ENCODE measurements around the gene AMT. TPM values are rescaled to one million over a fixed set of nuclear protein-coding genes. Genes with fewer than 3 reads are reported as not detected.

AMT gene
- total and polyA plus RNA-seq, 2 of the 13 experiments (the other 11 are each of a cell fraction or from before 2014, with no cell fraction given), result 35.3 to 59.0 TPM

DNA sequence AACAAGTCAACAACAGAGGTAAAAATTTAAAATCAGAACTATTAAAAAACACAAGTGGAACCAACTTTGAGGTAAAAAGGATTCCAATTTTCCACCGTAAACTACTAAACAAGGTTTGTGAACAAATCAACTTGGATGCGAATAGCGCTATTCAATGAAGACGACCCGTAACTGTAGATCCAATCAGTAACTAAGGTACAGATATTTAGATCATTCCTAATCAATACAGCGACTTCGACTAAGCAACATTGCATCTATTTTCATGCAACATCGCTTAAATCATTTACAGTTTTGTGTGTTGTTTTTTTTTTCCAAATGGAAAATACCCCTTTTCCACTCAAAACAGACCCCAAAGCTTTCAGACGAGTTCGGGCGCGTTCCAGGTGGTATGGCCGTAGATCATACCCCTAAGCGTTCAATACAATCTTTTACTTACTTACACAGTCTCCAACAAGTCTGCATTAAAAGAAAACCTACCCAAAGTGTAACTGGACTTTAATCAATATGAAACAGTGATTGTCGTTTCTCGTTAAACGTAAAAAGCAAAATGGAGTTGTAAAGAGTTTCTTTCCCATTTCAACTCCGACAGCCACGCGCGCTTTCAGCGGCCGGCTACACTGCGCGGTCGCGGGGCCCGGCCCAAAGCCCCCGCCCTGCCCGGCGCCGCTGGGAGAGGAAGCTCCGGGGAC, 11.3 kb downstream of the AMT start:
- Histone ChIP-seq H2AFZ (ENCODE audit: low read length) (no peak overlapping the region), H3K79me2 (ENCODE audit: insufficient read depth, low read length) (peaks cover 70% of the 10 kb centered on the region), H3K27me3 (ENCODE audit: control insufficient read depth in 1 of 2, insufficient read depth in 2 of 2, low read length in 2 of 2) (no peaks in the 10 kb centered on the region; a peak in 1 of 5 replicates), H3K4me3 (replicated peaks in 1 of 3; ENCODE audit: insufficient read depth in 1 of 3, low read depth in 2 of 3, low read length in 3 of 3) (peak overlapping the region; percentile 81 to 93 (median 90)), H3K4me1 (ENCODE audit: insufficient read depth, low read length) (peaks cover 58% of the 10 kb centered on the region), H4K20me1 (ENCODE audit: insufficient read depth, low read length) (peaks cover 42% of the 10 kb centered on the region), H3K9me3 (ENCODE audit: low read length) (no peaks in the 10 kb centered on the region), H3K9ac (ENCODE audit: insufficient read depth, low read depth, low read length) (peak overlapping the region; percentile 95), H3K4me2 (ENCODE audit: low read depth, low read length) (peak overlapping the region; percentile 70), H3K27ac (ENCODE audit: extremely low read length, insufficient read depth, low read length) (peak overlapping the region; percentile 91), H3K36me3 (replicated peaks in 1 of 2; ENCODE audit: control insufficient read depth in 1 of 2, insufficient read depth in 2 of 2, low read length in 2 of 2) (peaks cover 0 to 2% of the 10 kb centered on the region in 2 experiments; a peak in 1 of 5 replicates)
- CTCF ChIA-PET (ENCODE audit: low intra/inter-chr PET ratio, low total read pairs), result no interaction called here
- no TSS peak for BruUV-seq (replicated peaks)
- WGBS (ENCODE audit: low lambda C conversion rate), result under 1% methylated on average over 28 of the region's 33 CpGs
- intact Hi-C loops (cut with micrococcal nuclease; ENCODE audit: unreplicated experiment), result loop anchor here (5.0 kb wide), 2 partner anchors 54 to 319 kb away; partner anchors contain the start of genes GPX1 and QRICH1
- POLR2A ChIA-PET, result interaction anchor here (0.6 to 2.9 kb wide), 14 partner anchors 9 to 404 kb away, joined by 3 to 48 read pairs (median 6); partner anchors contain the start of genes AMT, BSN, GPX1 and NICN1
- no peak for ATAC-seq
- peak; percentile 4 for FAIRE-seq
- DNase-seq (ENCODE audit: low spot score), result no peak
- in situ Hi-C loops (cut with HindIII; ENCODE audit: extremely low pct_ligation_motif_present, low pct_unique_long_range_greater_than_20kb), result no loop called here
- no peak for TF ChIP-seq LCORL (IDR thresholded peaks at IDR 0.05)
- 0 out of 2 replicates have a peak, but pooled peaks have one; percentile 11 for TF ChIP-seq LCORL (CRISPR knock-in tag; IDR thresholded peaks at IDR 0.05)
- TF ChIP-seq KDM2A (CRISPR knock-in tag; IDR thresholded peaks at IDR 0.05; ENCODE audit: borderline replicate concordance, low read depth), result peak; percentile 9; the same call in 1 of the 2 replicates
- TF ChIP-seq NR2F6 (IDR thresholded peaks at IDR 0.05), result peak; percentile 8; the same call in 1 of the 2 replicates
- TF ChIP-seq NR2F6 (CRISPR knock-in tag; IDR thresholded peaks at IDR 0.05), result no peak
- TF ChIP-seq, protein P1, sequence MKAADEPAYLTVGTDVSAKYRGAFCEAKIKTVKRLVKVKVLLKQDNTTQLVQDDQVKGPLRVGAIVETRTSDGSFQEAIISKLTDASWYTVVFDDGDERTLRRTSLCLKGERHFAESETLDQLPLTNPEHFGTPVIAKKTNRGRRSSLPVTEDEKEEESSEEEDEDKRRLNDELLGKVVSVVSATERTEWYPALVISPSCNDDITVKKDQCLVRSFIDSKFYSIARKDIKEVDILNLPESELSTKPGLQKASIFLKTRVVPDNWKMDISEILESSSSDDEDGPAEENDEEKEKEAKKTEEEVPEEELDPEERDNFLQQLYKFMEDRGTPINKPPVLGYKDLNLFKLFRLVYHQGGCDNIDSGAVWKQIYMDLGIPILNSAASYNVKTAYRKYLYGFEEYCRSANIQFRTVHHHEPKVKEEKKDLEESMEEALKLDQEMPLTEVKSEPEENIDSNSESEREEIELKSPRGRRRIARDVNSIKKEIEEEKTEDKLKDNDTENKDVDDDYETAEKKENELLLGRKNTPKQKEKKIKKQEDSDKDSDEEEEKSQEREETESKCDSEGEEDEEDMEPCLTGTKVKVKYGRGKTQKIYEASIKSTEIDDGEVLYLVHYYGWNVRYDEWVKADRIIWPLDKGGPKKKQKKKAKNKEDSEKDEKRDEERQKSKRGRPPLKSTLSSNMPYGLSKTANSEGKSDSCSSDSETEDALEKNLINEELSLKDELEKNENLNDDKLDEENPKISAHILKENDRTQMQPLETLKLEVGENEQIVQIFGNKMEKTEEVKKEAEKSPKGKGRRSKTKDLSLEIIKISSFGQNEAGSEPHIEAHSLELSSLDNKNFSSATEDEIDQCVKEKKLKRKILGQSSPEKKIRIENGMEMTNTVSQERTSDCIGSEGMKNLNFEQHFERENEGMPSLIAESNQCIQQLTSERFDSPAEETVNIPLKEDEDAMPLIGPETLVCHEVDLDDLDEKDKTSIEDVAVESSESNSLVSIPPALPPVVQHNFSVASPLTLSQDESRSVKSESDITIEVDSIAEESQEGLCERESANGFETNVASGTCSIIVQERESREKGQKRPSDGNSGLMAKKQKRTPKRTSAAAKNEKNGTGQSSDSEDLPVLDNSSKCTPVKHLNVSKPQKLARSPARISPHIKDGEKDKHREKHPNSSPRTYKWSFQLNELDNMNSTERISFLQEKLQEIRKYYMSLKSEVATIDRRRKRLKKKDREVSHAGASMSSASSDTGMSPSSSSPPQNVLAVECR (CRISPR knock-in tag; IDR thresholded peaks at IDR 0.05; ENCODE audit: borderline replicate concordance), result 0 out of 2 replicates have a peak, but pooled peaks have one; percentile 25
- no peak for TF ChIP-seq ZNF234 (CRISPR knock-in tag; conservative IDR thresholded peaks at IDR 0.05)
- TF ChIP-seq AGO2 (optimal IDR thresholded peaks at IDR 0.05; ENCODE audit: low read depth, low read length), result peak; percentile 54
- TF ChIP-seq ZNF441 (CRISPR knock-in tag; IDR thresholded peaks at IDR 0.05; ENCODE audit: borderline replicate concordance), result no peak
- TF ChIP-seq ZNF670 (CRISPR knock-in tag; IDR thresholded peaks at IDR 0.05; ENCODE audit: borderline replicate concordance), result no peak
- TF ChIP-seq ZC3H13 (CRISPR knock-in tag; IDR thresholded peaks at IDR 0.05), result 0 out of 2 replicates have a peak, but pooled peaks have one; percentile 65
- TF ChIP-seq ZBED4 (CRISPR knock-in tag; IDR thresholded peaks at IDR 0.05; ENCODE audit: borderline replicate concordance), result 0 out of 2 replicates have a peak, but pooled peaks have one; percentile 24
- TF ChIP-seq STAG1 (CRISPR knock-in tag; IDR thresholded peaks at IDR 0.05), result no peak
- no peak for TF ChIP-seq ZNF710 (CRISPR knock-in tag; IDR thresholded peaks at IDR 0.05; ENCODE audit: borderline replicate concordance)

Data from HepG2 (cell line).